CD14-positive monocyte (primary cell): Measurements from ENCODE around the gene IFNL1. TPM values are rescaled to one million over a fixed set of nuclear protein-coding genes. Genes with fewer than 3 reads are reported as not detected.

Experiments
- DNase-seq, 3 donors: peaks; one replicate each; pipeline ENCODE4 v3.0.0-alpha.2; 2011 to 2022
- H2AFZ ChIP-seq: 2 replicates; pipeline ENCODE4 v1.6.0; 2012; ENCODE audit warnings: mild to moderate bottlenecking, low read depth, low read length, inconsistent platforms; ENCODE audit not compliant: insufficient read depth, poor library complexity, severe bottlenecking
- H3K27ac ChIP-seq, 2 donors: 1 replicate in 1 of 2; 2 replicates in 1 of 2; pipeline ENCODE4 v1.5.1; 2012 to 2013; ENCODE audit warnings: low read length in 2 of 2, control low read depth in 1 of 2, inconsistent platforms in 1 of 2, low read depth in 1 of 2, mild to moderate bottlenecking in 1 of 2
- H3K27me3 ChIP-seq, 2 donors: one replicate each; pipeline versions ENCODE4 v1.6.0 to v1.6.1; 2011 to 2013; ENCODE audit warnings: low read length in 2 of 2; ENCODE audit not compliant: control insufficient read depth in 2 of 2, insufficient read depth in 2 of 2
- H3K36me3 ChIP-seq, 2 donors: replicated peaks in 1 of 2; 1 replicate in 1 of 2; 2 replicates in 1 of 2; pipeline versions ENCODE4 v1.5.1 to v1.6.1; 2012 to 2013; ENCODE audit warnings: low read length in 2 of 2, control low read depth in 1 of 2, inconsistent platforms in 1 of 2, mild to moderate bottlenecking in 1 of 2; ENCODE audit not compliant: insufficient read depth in 2 of 2, control insufficient read depth in 1 of 2
- H3K4me1 ChIP-seq, 2 donors: 1 replicate in 1 of 2; 2 replicates in 1 of 2; pipeline versions ENCODE4 v1.5.1 to v1.6.1; 2012 to 2013; ENCODE audit warnings: low read length in 2 of 2, control low read depth in 1 of 2, inconsistent platforms in 1 of 2, mild to moderate bottlenecking in 1 of 2, moderate library complexity in 1 of 2; ENCODE audit not compliant: insufficient read depth in 2 of 2, control insufficient read depth in 1 of 2
- H3K4me2 ChIP-seq: replicated peaks from 2 replicates; pipeline ENCODE3; 2012; ENCODE audit warnings: low read length, moderate library complexity, mild to moderate bottlenecking; ENCODE audit not compliant: poor library complexity, severe bottlenecking; ENCODE audit errors: extremely low read depth
- H3K4me3 ChIP-seq, 3 experiments: fragments of 200-600 bp in 1 of 3; sonication (generic) in 1 of 3; replicated peaks in 1 of 3; 1 replicate in 2 of 3; 2 replicates in 1 of 3; pipeline ENCODE4 v1.5.1; 2011 to 2013; ENCODE audit warnings: low read length in 3 of 3, mild to moderate bottlenecking in 3 of 3, control low read depth in 2 of 3, low read depth in 2 of 3, inconsistent platforms in 1 of 3, moderate library complexity in 1 of 3
- H3K79me2 ChIP-seq: 2 replicates; pipeline ENCODE4 v1.6.0; 2012; ENCODE audit warnings: mild to moderate bottlenecking, control low read depth, inconsistent platforms, low read length, moderate library complexity; ENCODE audit not compliant: insufficient read depth
- H3K9ac ChIP-seq: 2 replicates; pipeline ENCODE4 v1.6.0; 2017; ENCODE audit warnings: low read length, mild to moderate bottlenecking; ENCODE audit not compliant: insufficient read depth, poor library complexity, severe bottlenecking
- H3K9me3 ChIP-seq, 2 donors: replicated peaks in 1 of 2; 1 replicate in 1 of 2; 2 replicates in 1 of 2; pipeline versions ENCODE4 v1.5.1 to v1.6.1; 2012 to 2013; ENCODE audit warnings: low read length in 2 of 2, control low read depth in 1 of 2; ENCODE audit not compliant: control insufficient read depth in 1 of 2, insufficient read depth in 1 of 2
- H4K20me1 ChIP-seq: 2 replicates; pipeline ENCODE4 v1.6.0; 2012; ENCODE audit warnings: mild to moderate bottlenecking, low read length, control low read depth, moderate library complexity; ENCODE audit not compliant: insufficient read depth
- H3K27ac Mint-ChIP-seq, 7 donors: one replicate each; pipeline ENCODE4 v1.8.0; 2020; ENCODE audit warnings: mild to moderate bottlenecking in 7 of 7, mixed read lengths in 7 of 7, moderate library complexity in 6 of 7, inconsistent platforms in 2 of 7
- H3K27me3 Mint-ChIP-seq, 3 donors: one replicate each; pipeline ENCODE4 v1.8.0; 2021 to 2022; ENCODE audit warnings: low read depth in 3 of 3, mild to moderate bottlenecking in 3 of 3, mixed read lengths in 3 of 3, moderate library complexity in 3 of 3, inconsistent platforms in 1 of 3
- H3K36me3 Mint-ChIP-seq, 2 donors: one replicate each; pipeline ENCODE4 v1.8.0; 2020; ENCODE audit warnings: mixed read lengths in 2 of 2, inconsistent platforms in 1 of 2, mild to moderate bottlenecking in 1 of 2
- H3K4me1 Mint-ChIP-seq: one replicate; pipeline ENCODE4 v1.8.0; 2020; ENCODE audit warnings: mild to moderate bottlenecking, mixed read lengths
- H3K4me3 Mint-ChIP-seq, 2 donors: one replicate each; pipeline ENCODE4 v1.8.0; 2020; ENCODE audit warnings: mild to moderate bottlenecking in 2 of 2, mixed read lengths in 2 of 2, moderate library complexity in 1 of 2
- H3K9me3 Mint-ChIP-seq, 7 donors: one replicate each; pipeline ENCODE4 v1.8.0; 2020 to 2022; ENCODE audit warnings: mixed read lengths in 7 of 7, mild to moderate bottlenecking in 6 of 7, moderate library complexity in 6 of 7, inconsistent platforms in 2 of 7
- WGBS: methylation state at CpG from one replicate; pipeline ENCODE4 v1.1.5; 2013; ENCODE audit warnings: missing lambda C conversion rate; ENCODE audit not compliant: insufficient coverage; 5-methylcytosine and 5-hydroxymethylcytosine counted together
- intact Hi-C, 2 donors: fragments of 100-400 bp; cut with micrococcal nuclease; formaldehyde crosslinking; loops; one replicate each; pipeline versions ENCODE4 v1.15.0 to v1.15.1; 2023
- polyA plus RNA-seq, 3 donors: library from polyadenylated mRNA; depleted of rRNA in 1 of 3; unstranded in 2 of 3; stranded (reverse) in 1 of 3; fragments of 300-500 nt in 2 of 3; fragments of >200 nt in 1 of 3; fragmentation: Illumina TruSeq in 2 of 3; gene quantifications; 1 replicate in 2 of 3; 2 replicates in 1 of 3; pipeline ENCODE4 v1.2.3, GENCODE V29; 2012 to 2021
- TF ChIP-seq, protein P1 (sequence below): fragments of 200-600 bp; IDR thresholded peaks from one replicate; pipeline ENCODE4 v1.8.0; 2022; ENCODE audit warnings: antibody characterized with exemption, mild to moderate bottlenecking

IFNL1 gene
- polyA plus RNA-seq, 3 donors, result not detected

DNA sequence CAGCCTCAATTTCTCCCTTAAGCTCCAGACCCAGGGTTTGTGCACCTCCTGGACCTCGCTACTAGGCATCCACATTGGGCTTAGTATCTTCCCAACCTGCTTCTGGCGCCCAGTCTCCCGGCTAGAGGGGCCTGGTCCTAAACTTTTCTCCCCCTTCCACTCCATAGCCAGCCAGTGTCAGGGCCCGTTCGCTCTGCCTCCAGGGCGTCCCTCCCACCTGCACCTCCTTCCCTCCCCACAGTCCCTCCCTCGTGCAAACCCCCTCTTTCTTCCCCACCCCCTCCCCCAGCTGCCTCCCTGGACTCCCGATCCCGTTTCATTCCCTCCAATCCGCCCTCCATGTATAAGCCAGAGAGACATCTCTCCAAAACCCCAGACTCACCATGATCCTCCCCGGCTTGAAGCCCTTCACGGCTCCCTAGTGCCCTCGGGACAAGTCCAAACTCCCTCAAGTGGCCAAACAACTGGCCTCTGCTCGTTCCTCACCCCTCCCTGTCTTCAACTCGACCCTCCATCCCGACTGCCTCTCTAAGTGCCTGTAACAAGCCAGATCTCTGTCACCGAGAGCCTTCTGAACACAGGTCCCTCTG is 45.0 kb downstream of the IFNL1 start:
- H3K27ac Mint-ChIP-seq, result peak overlapping the region; percentile 92 to 99 (median 95)
- 0% methylated on average over 14 of the region's 17 CpGs for WGBS
- peaks cover 0 to 8% (median 6%) of the 10 kb centered on the region in 7 donors for H3K9me3 Mint-ChIP-seq
- Histone ChIP-seq H3K4me3 (peak overlapping the region; percentile 89 to 96 (median 91)), H2AFZ (peak overlapping the region; percentile 56), H3K4me2 (peak overlapping the region; percentile 79), H4K20me1 (peaks cover 6% of the 10 kb centered on the region), H3K36me3 (peaks cover 4 to 13% of the 10 kb centered on the region in 2 donors), H3K4me1 (peaks cover 51 to 61% of the 10 kb centered on the region in 2 donors), H3K79me2 (peaks cover 78% of the 10 kb centered on the region), H3K9ac (peak overlapping the region; percentile 74), H3K9me3 (no peaks in the 10 kb centered on the region), H3K27ac (peak overlapping the region; percentile 86 to 89), H3K27me3 (no peaks in the 10 kb centered on the region)
- H3K36me3 Mint-ChIP-seq, result peaks cover 22 to 24% of the 10 kb centered on the region in 2 donors
- peak overlapping the region; percentile 97 for H3K4me3 Mint-ChIP-seq
- peak in 2 of 3 donors; percentile 37 to 44 for DNase-seq
- intact Hi-C loops, result loop anchor here (2.0 to 10.0 kb wide), 6 partner anchors 51 to 494 kb away; partner anchors contain the start of genes DYRK1B (in 1 of the 2), EID2B (in 1 of the 2), MED29 (in 1 of the 2) and PAF1 (in 1 of the 2)
- TF ChIP-seq, protein P1, sequence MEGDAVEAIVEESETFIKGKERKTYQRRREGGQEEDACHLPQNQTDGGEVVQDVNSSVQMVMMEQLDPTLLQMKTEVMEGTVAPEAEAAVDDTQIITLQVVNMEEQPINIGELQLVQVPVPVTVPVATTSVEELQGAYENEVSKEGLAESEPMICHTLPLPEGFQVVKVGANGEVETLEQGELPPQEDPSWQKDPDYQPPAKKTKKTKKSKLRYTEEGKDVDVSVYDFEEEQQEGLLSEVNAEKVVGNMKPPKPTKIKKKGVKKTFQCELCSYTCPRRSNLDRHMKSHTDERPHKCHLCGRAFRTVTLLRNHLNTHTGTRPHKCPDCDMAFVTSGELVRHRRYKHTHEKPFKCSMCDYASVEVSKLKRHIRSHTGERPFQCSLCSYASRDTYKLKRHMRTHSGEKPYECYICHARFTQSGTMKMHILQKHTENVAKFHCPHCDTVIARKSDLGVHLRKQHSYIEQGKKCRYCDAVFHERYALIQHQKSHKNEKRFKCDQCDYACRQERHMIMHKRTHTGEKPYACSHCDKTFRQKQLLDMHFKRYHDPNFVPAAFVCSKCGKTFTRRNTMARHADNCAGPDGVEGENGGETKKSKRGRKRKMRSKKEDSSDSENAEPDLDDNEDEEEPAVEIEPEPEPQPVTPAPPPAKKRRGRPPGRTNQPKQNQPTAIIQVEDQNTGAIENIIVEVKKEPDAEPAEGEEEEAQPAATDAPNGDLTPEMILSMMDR, result no peak
- peaks cover 0 to 4% (median 3%) of the 10 kb centered on the region in 3 donors for H3K27me3 Mint-ChIP-seq
- H3K4me1 Mint-ChIP-seq, result peaks cover 66% of the 10 kb centered on the region

DNA sequence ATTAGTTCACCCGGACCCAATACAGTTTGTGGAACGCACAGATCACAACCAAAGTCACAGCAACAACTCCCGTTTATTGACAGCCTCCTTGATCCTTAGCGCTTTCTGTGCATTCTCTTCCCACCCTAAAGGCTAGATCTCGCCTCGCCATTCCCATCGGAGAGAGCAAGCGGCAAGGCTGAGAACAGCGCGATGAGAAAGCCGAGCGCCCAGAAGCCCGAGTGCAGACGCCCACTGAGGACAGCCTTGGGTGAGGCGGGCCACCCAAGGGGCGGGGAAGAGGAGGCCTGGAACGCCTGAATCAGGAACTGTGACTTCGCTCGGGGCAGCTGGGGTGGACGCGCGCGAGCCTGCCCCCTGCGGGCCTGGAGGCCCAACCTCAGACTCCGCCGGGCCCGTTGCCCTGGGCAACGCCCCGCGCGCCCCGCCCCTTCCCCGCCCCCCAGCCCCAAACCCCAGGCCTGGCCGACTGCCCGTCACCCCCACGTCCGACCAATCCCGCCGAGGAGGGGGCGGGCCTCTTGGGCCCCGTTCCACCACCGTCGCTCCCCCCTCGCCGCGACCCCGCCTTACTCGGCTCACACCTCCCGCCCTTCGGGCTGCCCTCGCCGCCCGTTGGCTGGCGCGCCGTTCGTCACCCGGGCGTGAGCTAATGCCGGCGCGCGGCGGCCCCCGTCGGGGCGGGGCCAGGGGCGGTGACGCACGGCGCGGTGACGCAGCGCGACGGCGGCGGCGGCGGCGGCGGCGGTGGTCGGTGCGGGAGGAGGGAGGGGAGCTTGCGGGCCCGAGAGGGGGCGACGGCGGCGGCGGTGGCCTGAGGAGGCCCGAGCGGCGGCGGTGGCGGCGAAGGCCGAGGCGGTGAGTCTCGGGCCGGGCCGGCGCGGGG is 45.8 kb downstream of the IFNL1 start, which contains the start of gene SAMD4B:
Gene SAMD4B (plus strand): TSS at position 703 of the 886 bp plus-strand sequence. CDS start 14,473 bp downstream, outside the sequence.
- peak within 1 kb of the TSS; percentile 86 to 89 for H3K27ac ChIP-seq
- peak within 1 kb of the TSS; percentile 83 for H3K9ac ChIP-seq
- peaks cover 12% of the 10 kb centered on the region for H4K20me1 ChIP-seq
- H3K4me3 ChIP-seq, result peak within 1 kb of the TSS; percentile 89 to 96 (median 91)
- Mint-ChIP-seq H3K36me3 (peaks cover 24 to 27% of the 10 kb centered on the region in 2 donors), H3K4me1 (peaks cover 61% of the 10 kb centered on the region), H3K27ac (peak within 1 kb of the TSS; percentile 92 to 99 (median 95)), H3K27me3 (peaks cover 0 to 4% (median 3%) of the 10 kb centered on the region in 3 donors), H3K9me3 (peaks cover 0 to 8% (median 6%) of the 10 kb centered on the region in 7 donors), H3K4me3 (peak within 1 kb of the TSS; percentile 97)
- H2AFZ ChIP-seq, result peak within 1 kb of the TSS; percentile 56
- WGBS, result under 1% methylated on average over 70 of the region's 105 CpGs
- DNase-seq, result peak; percentile 98 to 99 (median 99)
- peak within 1 kb of the TSS; percentile 81 for H3K4me2 ChIP-seq
- intact Hi-C loops, result loop anchor here (2.0 to 10.0 kb wide), 6 partner anchors 50 to 493 kb away; partner anchors contain the start of genes DYRK1B (in 1 of the 2), EID2B (in 1 of the 2), MED29 (in 1 of the 2) and PAF1 (in 1 of the 2)
- no peaks in the 10 kb centered on the region for H3K9me3 ChIP-seq
- TF ChIP-seq, protein P1, result peak; percentile 85
- H3K36me3 ChIP-seq, result peaks cover 4 to 18% of the 10 kb centered on the region in 2 donors
- H3K4me1 ChIP-seq, result peaks cover 44 to 54% of the 10 kb centered on the region in 2 donors
- peaks cover 80% of the 10 kb centered on the region for H3K79me2 ChIP-seq
- H3K27me3 ChIP-seq, result no peaks in the 10 kb centered on the region
